ENCODE measurements around the gene ZNF688. TPM values are rescaled to one million over a fixed set of nuclear protein-coding genes. Genes with fewer than 3 reads are reported as not detected.
A peak's percentile ranks its signal among the peaks of the same experiment; 100 is the strongest.

ZNF688 gene
- total RNA-seq, 6 experiments from 2014 or later, result 4.0 to 11.5 (median 6.5) TPM

GRCh38 chr16:30605158-30605557 lies 33.6 kb upstream of the ZNF688 start:
- ATAC-seq (no peak), DNase-seq (peak in 2 of 3 donors; percentile 38 to 59)
- H3K27me3 ChIP-seq, result no peaks in the 10 kb centered on the region
- intact Hi-C loops (cut with DNase I), result no loop called here
- peak overlapping the region in 2 of 3 donors; percentile 21 to 40 for H3K4me3 ChIP-seq
- peaks cover 0 to 18% (median 8%) of the 10 kb centered on the region in 4 donors for H3K36me3 ChIP-seq
- H3K9me3 ChIP-seq, result no peaks in the 10 kb centered on the region
- WGBS (ENCODE audit: insufficient coverage, low coverage, low lambda C conversion rate, missing lambda C conversion rate), result 75% methylated on average over 9 of the region's 15 CpGs
- H3K27ac ChIP-seq, result peak overlapping the region; percentile 26 to 99 (median 88)
- TF ChIP-seq CTCF (IDR thresholded peaks at IDR 0.05) (no peak), POLR2A (IDR thresholded peaks at IDR 0.05) (no peak)
- H3K4me1 ChIP-seq, result peaks cover 0 to 36% (median 16%) of the 10 kb centered on the region in 4 donors

DNA sequence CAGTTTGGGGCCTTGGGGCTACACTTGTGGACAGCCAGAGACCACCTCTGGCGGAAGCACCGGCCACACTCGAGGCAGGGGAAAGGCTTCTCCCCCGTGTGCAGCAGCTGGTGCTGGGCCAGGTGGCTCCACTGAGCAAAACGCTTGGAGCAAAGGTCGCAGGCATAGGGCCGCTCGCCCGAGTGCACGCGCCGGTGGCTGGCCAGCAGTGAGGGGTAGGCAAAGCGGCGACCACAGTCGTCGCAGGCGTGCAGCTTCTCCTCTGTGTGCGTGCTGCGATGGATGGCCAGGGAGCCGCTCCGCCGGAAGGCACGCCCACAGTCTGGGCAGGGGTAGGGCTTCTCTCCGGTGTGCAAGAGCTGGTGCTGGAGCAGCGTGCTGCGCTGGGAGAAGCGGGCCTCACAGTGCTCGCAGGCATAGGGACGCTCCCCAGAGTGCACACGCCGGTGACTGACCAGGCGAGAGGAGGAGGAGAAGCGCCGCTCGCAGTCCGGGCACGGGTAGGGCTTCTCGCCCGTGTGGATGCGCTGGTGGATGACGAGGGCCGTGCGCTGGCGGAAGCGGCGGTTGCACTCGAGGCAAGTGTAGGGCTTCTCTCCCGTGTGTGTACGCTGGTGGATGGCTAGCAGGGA lies 32.9 kb upstream of the ZNF688 start:
- ATAC-seq, result peak; percentile 67 to 85 (median 78)
- 57% methylated on average over 22 of the region's 49 CpGs for WGBS (ENCODE audit: insufficient coverage, low coverage, low lambda C conversion rate, missing lambda C conversion rate)
- Histone ChIP-seq H3K27me3 (no peaks in the 10 kb centered on the region), H3K36me3 (peaks cover 0 to 18% (median 8%) of the 10 kb centered on the region in 4 donors), H3K9me3 (no peaks in the 10 kb centered on the region), H3K27ac (peak overlapping the region; percentile 26 to 99 (median 88)), H3K4me3 (peak overlapping the region in 2 of 3 donors; percentile 21 to 40), H3K4me1 (peaks cover 0 to 36% (median 16%) of the 10 kb centered on the region in 4 donors)
- peak; percentile 61 to 82 (median 80) for DNase-seq
- intact Hi-C loops (cut with DNase I), result no loop called here
- TF ChIP-seq CTCF (IDR thresholded peaks at IDR 0.05) (peak in 2 of 4 donors; percentile 4 to 6), POLR2A (IDR thresholded peaks at IDR 0.05) (peak; percentile 42)

- peak; percentile 83 to 92 (median 90) for ATAC-seq
- WGBS (ENCODE audit: insufficient coverage, low coverage, low lambda C conversion rate, missing lambda C conversion rate), result 3% methylated on average over 6 of the region's 7 CpGs
- no peaks in the 10 kb centered on the region for H3K27me3 ChIP-seq
- intact Hi-C loops (cut with DNase I), result no loop called here
- peak overlapping the region in 2 of 3 donors; percentile 21 to 40 for H3K4me3 ChIP-seq
- peaks cover 0 to 34% (median 15%) of the 10 kb centered on the region in 4 donors for H3K4me1 ChIP-seq
- TF ChIP-seq POLR2A (IDR thresholded peaks at IDR 0.05) (no peak), CTCF (IDR thresholded peaks at IDR 0.05) (no peak)
- peak; percentile 61 to 85 (median 80) for DNase-seq
- peaks cover 0 to 18% (median 8%) of the 10 kb centered on the region in 4 donors for H3K36me3 ChIP-seq
- peak overlapping the region; percentile 26 to 99 (median 88) for H3K27ac ChIP-seq
- H3K9me3 ChIP-seq, result no peaks in the 10 kb centered on the region
Measured at GRCh38 chr16:30603945-30604315, 32.4 kb upstream of the ZNF688 start.

DNA sequence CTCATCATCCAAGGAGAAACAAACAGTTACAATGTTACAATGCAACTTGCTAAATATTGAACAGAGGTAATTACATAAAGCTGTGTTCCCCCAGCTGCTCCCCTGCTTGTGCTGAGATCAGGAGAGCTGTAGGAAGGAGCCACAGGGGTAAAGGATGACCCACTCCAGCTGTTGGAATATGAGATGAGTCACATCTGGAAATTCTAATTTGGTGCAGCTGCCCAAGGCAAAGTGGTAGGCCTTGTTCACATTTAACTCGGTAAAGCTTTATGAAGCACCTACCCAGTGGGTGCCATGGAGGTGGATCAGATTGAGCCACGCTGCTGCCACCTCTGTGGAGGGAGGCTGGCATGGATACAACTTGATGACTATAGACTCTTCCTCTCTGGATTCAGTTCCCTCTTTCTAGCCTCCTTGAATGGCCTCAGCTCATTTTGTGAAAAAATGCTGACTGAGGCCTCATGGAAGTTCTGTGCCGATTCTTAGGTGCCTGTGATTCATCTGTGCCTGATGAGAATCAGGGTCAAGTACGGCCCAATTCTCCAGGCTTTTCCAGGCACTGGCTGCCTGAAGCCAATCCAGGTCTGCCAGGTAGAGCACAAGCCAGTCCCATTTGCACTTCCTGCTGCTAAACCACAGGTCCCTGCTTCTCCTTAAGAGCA lies 31.2 kb upstream of the ZNF688 start:
- H3K36me3 ChIP-seq, result peaks cover 0 to 14% (median 6%) of the 10 kb centered on the region in 4 donors
- ATAC-seq (no peak), DNase-seq (no peak)
- intact Hi-C loops (cut with DNase I), result no loop called here
- no peak for TF ChIP-seq POLR2A (IDR thresholded peaks at IDR 0.05)
- no peak for TF ChIP-seq CTCF (IDR thresholded peaks at IDR 0.05)
- no CpG with 5 or more reads among the region's 4 CpGs for WGBS (ENCODE audit: insufficient coverage, low coverage, low lambda C conversion rate, missing lambda C conversion rate)
- H3K4me3 ChIP-seq, result no peak overlapping the region
- peak overlapping the region in 2 of 3 donors; percentile 88 to 99 for H3K27ac ChIP-seq
- H3K27me3 ChIP-seq, result no peaks in the 10 kb centered on the region
- peaks cover 0 to 28% (median 14%) of the 10 kb centered on the region in 4 donors for H3K4me1 ChIP-seq
- no peaks in the 10 kb centered on the region for H3K9me3 ChIP-seq

Data from right lobe of liver (tissue), 6 donors.